OCI-LY3 (cell line): ENCODE data around the gene IQGAP2.

Experiments
- EZH2phosphoT487 ChIP-seq: fragments of 200-600 bp; shearing (Covaris generic); IDR thresholded peaks from 2 replicates; pipeline ENCODE4 v1.6.1; 2018; ENCODE audit warnings: antibody characterized with exemption, mixed run types, low read depth
- TF ChIP-seq, protein P1 (sequence below): fragments of 200-600, 300-600 bp; sonication (generic); IDR thresholded peaks from 2 replicates; pipeline ENCODE4 v1.5.1; 2014; ENCODE audit warnings: antibody characterized with exemption, low read length, low read depth

DNA sequence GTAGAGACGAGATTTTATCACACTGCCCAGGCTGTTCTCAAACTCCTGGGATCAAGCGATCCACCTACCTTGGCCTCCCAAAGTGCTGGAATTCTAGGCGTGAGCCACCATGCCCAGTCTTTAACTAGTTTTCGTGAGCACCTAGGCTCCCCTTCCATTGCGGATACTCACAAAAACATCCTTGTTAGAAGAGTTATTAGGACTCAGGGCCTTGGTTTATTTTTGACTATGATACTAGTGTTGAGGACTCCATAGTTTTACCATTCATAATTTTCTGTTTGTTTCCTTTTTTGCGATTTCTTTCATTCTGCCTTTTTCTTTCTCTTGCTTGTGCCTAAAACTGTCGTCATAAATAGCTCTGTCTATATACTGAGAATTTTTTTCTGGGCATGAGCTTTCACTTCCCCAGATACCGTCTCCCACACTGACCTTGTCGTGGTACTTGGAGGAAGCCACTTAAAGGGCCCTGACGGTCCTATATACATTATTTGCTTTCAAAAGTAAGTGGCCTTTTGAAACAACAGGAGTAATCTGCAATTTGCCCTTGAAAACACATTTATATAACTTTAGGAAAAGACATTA is 318.0 kb downstream of the IQGAP2 start:
- TF ChIP-seq, protein P1, sequence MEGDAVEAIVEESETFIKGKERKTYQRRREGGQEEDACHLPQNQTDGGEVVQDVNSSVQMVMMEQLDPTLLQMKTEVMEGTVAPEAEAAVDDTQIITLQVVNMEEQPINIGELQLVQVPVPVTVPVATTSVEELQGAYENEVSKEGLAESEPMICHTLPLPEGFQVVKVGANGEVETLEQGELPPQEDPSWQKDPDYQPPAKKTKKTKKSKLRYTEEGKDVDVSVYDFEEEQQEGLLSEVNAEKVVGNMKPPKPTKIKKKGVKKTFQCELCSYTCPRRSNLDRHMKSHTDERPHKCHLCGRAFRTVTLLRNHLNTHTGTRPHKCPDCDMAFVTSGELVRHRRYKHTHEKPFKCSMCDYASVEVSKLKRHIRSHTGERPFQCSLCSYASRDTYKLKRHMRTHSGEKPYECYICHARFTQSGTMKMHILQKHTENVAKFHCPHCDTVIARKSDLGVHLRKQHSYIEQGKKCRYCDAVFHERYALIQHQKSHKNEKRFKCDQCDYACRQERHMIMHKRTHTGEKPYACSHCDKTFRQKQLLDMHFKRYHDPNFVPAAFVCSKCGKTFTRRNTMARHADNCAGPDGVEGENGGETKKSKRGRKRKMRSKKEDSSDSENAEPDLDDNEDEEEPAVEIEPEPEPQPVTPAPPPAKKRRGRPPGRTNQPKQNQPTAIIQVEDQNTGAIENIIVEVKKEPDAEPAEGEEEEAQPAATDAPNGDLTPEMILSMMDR = no peak
- no peak for TF ChIP-seq EZH2phosphoT487
